HEK293 (cell line): ENCODE results near the gene BAG5.

Source experiments
- BCL11A ChIP-seq: fragments of 450-650 bp; formaldehyde crosslinking; IDR thresholded peaks from 2 replicates; pipeline ENCODE4 v1.5.1; 2016; ENCODE audit warnings: low read depth, missing biosample characterization, missing genetic modification characterization
- GFI1B ChIP-seq: fragments of 450-650 bp; formaldehyde crosslinking; IDR thresholded peaks from 2 replicates; pipeline ENCODE4 v1.5.1; 2016; ENCODE audit warnings: missing biosample characterization, missing genetic modification characterization
- HIC1 ChIP-seq: fragments of 450-650 bp; formaldehyde crosslinking; IDR thresholded peaks from 2 replicates; pipeline ENCODE4 v1.5.1; 2016; ENCODE audit warnings: missing biosample characterization, missing genetic modification characterization
- KLF10 ChIP-seq: fragments of 450-650 bp; IDR thresholded peaks from 2 replicates; pipeline ENCODE4 v1.5.1; 2018; ENCODE audit warnings: missing biosample characterization, mild to moderate bottlenecking, missing genetic modification characterization
- OSR2 ChIP-seq: fragments of 450-650 bp; formaldehyde crosslinking; IDR thresholded peaks from 2 replicates; pipeline ENCODE4 v1.5.1; 2016; ENCODE audit warnings: missing biosample characterization, missing genetic modification characterization
- SALL2 ChIP-seq: fragments of 450-650 bp; formaldehyde crosslinking; IDR thresholded peaks from 2 replicates; pipeline ENCODE4 v1.5.0; 2017; ENCODE audit warnings: missing biosample characterization, mild to moderate bottlenecking, missing genetic modification characterization, borderline replicate concordance
- WT1 ChIP-seq: fragments of 450-650 bp; formaldehyde crosslinking; IDR thresholded peaks from 2 replicates; pipeline ENCODE4 v1.5.1; 2016; ENCODE audit warnings: missing biosample characterization, missing genetic modification characterization
- ZNF138 ChIP-seq: fragments of 450-650 bp; formaldehyde crosslinking; IDR thresholded peaks from 2 replicates; pipeline ENCODE4 v1.5.1; 2016; ENCODE audit warnings: missing biosample characterization, missing genetic modification characterization, borderline replicate concordance
- ZNF223 ChIP-seq: fragments of 450-650 bp; formaldehyde crosslinking; IDR thresholded peaks from 2 replicates; pipeline ENCODE4 v1.5.1; 2016; ENCODE audit warnings: missing biosample characterization, missing genetic modification characterization
- ZNF26 ChIP-seq: fragments of 450-650 bp; formaldehyde crosslinking; IDR thresholded peaks from 2 replicates; pipeline ENCODE4 v1.5.1; 2016; ENCODE audit warnings: missing biosample characterization, missing genetic modification characterization
- ZNF280D ChIP-seq: fragments of 450-650 bp; formaldehyde crosslinking; IDR thresholded peaks from 2 replicates; pipeline ENCODE4 v1.5.1; 2016; ENCODE audit warnings: missing biosample characterization, missing genetic modification characterization
- ZNF558 ChIP-seq: fragments of 450-650 bp; formaldehyde crosslinking; IDR thresholded peaks from 2 replicates; pipeline ENCODE4 v1.5.1; 2016; ENCODE audit warnings: missing biosample characterization, missing genetic modification characterization
- ZNF600 ChIP-seq: fragments of 450-650 bp; formaldehyde crosslinking; IDR thresholded peaks from 2 replicates; pipeline ENCODE4 v1.5.1; 2016; ENCODE audit warnings: missing biosample characterization, missing genetic modification characterization
- ZNF621 ChIP-seq: fragments of 450-650 bp; formaldehyde crosslinking; IDR thresholded peaks from 2 replicates; pipeline ENCODE4 v1.5.1; 2017; ENCODE audit warnings: missing biosample characterization, missing genetic modification characterization
- TF ChIP-seq, protein P1 (sequence below): fragments of 450-650 bp; formaldehyde crosslinking; conservative IDR thresholded peaks from 2 replicates; pipeline ENCODE4 v1.5.1; 2016; ENCODE audit warnings: low read depth, missing biosample characterization, missing genetic modification characterization

The BAG5 gene

GRCh38 chr14:103528587-103529382, 33.7 kb downstream of the BAG5 start, which contains the start of gene TRMT61A (continued):
- TF ChIP-seq ZNF138 (no peak), WT1 (tag by site-specific recombination) (no peak), SALL2 (tag by site-specific recombination) (no peak), ZNF558 (no peak), ZNF600 (no peak), HIC1 (tag by site-specific recombination) (0 out of 2 replicates have a peak, but pooled peaks have one; percentile 10), ZNF223 (tag by site-specific recombination) (no peak), ZNF280D (tag by site-specific recombination) (no peak), ZNF26 (tag by site-specific recombination) (no peak), KLF10 (tag by site-specific recombination) (peak; percentile 51; the same call in 1 of the 2 replicates), ZNF621 (tag by site-specific recombination) (no peak), BCL11A (0 out of 2 replicates have a peak, but pooled peaks have one; percentile 33), GFI1B (no peak), OSR2 (tag by site-specific recombination) (no peak)
- TF ChIP-seq, protein P1, sequence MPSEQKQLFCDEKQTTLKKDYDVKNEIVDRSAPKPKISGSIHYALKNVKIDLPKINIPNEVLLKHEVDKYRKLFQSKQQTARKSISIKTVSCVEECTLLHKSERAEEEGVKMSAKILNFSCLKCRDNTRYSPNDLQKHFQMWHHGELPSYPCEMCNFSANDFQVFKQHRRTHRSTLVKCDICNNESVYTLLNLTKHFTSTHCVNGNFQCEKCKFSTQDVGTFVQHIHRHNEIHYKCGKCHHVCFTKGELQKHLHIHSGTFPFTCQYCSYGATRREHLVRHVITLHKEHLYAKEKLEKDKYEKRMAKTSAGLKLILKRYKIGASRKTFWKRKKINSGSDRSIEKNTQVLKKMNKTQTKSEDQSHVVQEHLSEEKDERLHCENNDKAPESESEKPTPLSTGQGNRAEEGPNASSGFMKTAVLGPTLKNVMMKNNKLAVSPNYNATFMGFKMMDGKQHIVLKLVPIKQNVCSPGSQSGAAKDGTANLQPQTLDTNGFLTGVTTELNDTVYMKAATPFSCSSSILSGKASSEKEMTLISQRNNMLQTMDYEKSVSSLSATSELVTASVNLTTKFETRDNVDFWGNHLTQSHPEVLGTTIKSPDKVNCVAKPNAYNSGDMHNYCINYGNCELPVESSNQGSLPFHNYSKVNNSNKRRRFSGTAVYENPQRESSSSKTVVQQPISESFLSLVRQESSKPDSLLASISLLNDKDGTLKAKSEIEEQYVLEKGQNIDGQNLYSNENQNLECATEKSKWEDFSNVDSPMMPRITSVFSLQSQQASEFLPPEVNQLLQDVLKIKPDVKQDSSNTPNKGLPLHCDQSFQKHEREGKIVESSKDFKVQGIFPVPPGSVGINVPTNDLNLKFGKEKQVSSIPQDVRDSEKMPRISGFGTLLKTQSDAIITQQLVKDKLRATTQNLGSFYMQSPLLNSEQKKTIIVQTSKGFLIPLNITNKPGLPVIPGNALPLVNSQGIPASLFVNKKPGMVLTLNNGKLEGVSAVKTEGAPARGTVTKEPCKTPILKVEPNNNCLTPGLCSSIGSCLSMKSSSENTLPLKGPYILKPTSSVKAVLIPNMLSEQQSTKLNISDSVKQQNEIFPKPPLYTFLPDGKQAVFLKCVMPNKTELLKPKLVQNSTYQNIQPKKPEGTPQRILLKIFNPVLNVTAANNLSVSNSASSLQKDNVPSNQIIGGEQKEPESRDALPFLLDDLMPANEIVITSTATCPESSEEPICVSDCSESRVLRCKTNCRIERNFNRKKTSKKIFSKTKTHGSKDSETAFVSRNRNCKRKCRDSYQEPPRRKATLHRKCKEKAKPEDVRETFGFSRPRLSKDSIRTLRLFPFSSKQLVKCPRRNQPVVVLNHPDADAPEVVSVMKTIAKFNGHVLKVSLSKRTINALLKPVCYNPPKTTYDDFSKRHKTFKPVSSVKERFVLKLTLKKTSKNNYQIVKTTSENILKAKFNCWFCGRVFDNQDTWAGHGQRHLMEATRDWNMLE (tag by site-specific recombination), result no peak
